ENCODE data around the gene PDCD1LG2. TPM values are rescaled to one million over a fixed set of nuclear protein-coding genes. Genes with fewer than 3 reads are reported as not detected.

PDCD1LG2 gene
- total RNA-seq, 1 experiment from 2014 or later = not detected

GRCh38 chr9:5543875-5544702, 33.8 kb downstream of the PDCD1LG2 start:
- Histone ChIP-seq H3K23ac (ENCODE audit: insufficient read length, low read depth, low read length) (no peak overlapping the region), H3K4me2 (ENCODE audit: insufficient read depth, insufficient read length, low read length) (no peak overlapping the region), H2BK12ac (ENCODE audit: insufficient read length, low read depth, low read length) (no peak overlapping the region), H3K4me1 (ENCODE audit: insufficient read depth, low read length) (no peaks in the 10 kb centered on the region), H3K79me1 (ENCODE audit: insufficient read depth, low read depth, low read length, poor library complexity, severe bottlenecking) (no peaks in the 10 kb centered on the region), H2AFZ (ENCODE audit: low read length) (peak overlapping the region; percentile 63), H3K56ac (ENCODE audit: insufficient read length, low read depth, low read length) (no peak overlapping the region), H2BK20ac (ENCODE audit: low read depth, low read length, poor library complexity, severe bottlenecking) (no peak overlapping the region), H3K79me2 (ENCODE audit: insufficient read depth, low read length) (no peaks in the 10 kb centered on the region), H3K4ac (ENCODE audit: low read depth, low read length) (no peak overlapping the region), H2AK5ac (ENCODE audit: insufficient read length, low read length) (no peak overlapping the region), H3K14ac (ENCODE audit: insufficient read depth, low read length) (no peak overlapping the region), H3K27ac (ENCODE audit: insufficient read length, low read depth, low read length) (no peak overlapping the region), H3K23me2 (ENCODE audit: insufficient read length, low read depth, low read length, poor library complexity, severe bottlenecking) (no peaks in the 10 kb centered on the region), H3K27me3 (ENCODE audit: insufficient read depth, low read length) (no peaks in the 10 kb centered on the region), H3T11ph (ENCODE audit: low read length) (no peak overlapping the region), H3K18ac (ENCODE audit: insufficient read length, low read depth, low read length) (no peak overlapping the region), H4K91ac (ENCODE audit: insufficient read length, low read depth, low read length) (no peak overlapping the region), H2BK120ac (ENCODE audit: low read depth, low read length, poor library complexity, severe bottlenecking) (no peak overlapping the region), H2BK5ac (ENCODE audit: insufficient read length, low read length) (no peak overlapping the region), H4K5ac (ENCODE audit: insufficient read length, low read depth, low read length) (no peak overlapping the region), H3K9me3 (ENCODE audit: control insufficient read depth, low read depth, low read length) (no peaks in the 10 kb centered on the region), H3K9ac (ENCODE audit: extremely low read depth, insufficient read length, low read length) (no peak overlapping the region), H4K8ac (replicated peaks; ENCODE audit: insufficient read length, low read depth, low read length) (no peak overlapping the region), H2BK15ac (ENCODE audit: low read depth, low read length) (no peak overlapping the region), H4K20me1 (ENCODE audit: control insufficient read depth, insufficient read depth, insufficient read length) (no peaks in the 10 kb centered on the region)
- Mint-ChIP-seq H3K9me3 (no peaks in the 10 kb centered on the region), H3K4me3 (no peak overlapping the region), H3K4me1 (peaks cover 11 to 15% of the 10 kb centered on the region in 2 experiments), H3K27ac (peak overlapping the region in 1 of 3 experiments; percentile 83; a peak in 3 of 7 replicates), H3K36me3 (ENCODE audit: insufficient read depth in 1 of 3, low read depth in 3 of 3) (no peaks in the 10 kb centered on the region; a peak in 1 of 7 replicates), H3K27me3 (ENCODE audit: low read depth) (no peaks in the 10 kb centered on the region; the same call in 1 of the 2 replicates)
- no CpG with 5 or more reads among the region's 2 CpGs for WGBS (ENCODE audit: extremely low coverage, insufficient read length, low lambda C conversion rate)
- no peak for DNase-seq
- no peak for TF ChIP-seq CTCF (conservative IDR thresholded peaks at IDR 0.05)
